ENCODE measurements around the gene ACTA1. TPM values are rescaled to one million over a fixed set of nuclear protein-coding genes. Genes with fewer than 3 reads are reported as not detected.

ACTA1 gene
- total and polyA plus RNA-seq, 10 of the 15 experiments (the other 5 are each of a cell fraction or from before 2014, with no cell fraction given) = 0.05 to 0.35 (median 0.12) TPM; not detected in 7

DNA sequence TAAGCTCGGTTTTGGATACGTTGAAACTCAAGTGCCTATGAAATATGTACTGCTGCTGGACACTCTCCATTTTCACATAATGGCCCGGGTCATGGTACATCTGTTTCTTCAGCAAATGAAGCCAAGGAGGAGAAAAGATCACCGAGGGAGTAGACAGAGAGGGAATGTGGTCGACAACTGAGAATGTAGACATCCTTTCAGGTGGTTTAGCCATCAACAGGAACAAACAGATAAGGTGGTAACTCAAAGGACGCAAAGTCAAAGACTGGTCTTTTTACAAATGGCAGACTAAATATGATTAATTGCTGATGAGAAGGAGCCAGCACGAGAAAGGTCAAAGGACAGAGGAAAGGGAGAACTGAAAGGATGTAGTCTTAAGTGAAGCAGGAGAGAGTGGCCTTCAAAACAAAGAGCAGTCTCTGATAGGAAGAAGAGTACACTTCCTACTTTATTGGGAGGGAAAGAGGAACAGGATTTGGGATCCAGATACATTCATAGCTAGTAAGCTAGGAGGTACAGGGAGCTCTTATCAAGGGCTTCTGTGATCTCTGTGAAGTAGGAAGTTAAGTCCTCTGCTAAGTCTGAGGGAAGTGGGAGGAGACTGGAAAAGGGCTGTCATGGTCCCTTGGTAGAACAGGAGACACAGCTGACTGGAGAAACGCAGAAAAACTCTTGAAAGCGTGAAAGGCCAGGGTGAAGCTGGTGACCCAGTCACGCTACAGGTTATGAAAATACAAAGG is 45.9 kb upstream of the ACTA1 start:
- Histone ChIP-seq H3K36me3 (ENCODE audit: control insufficient read depth in 2 of 2, insufficient read depth in 2 of 2, low read length in 1 of 2) (peaks cover 6 to 8% of the 10 kb centered on the region in 2 experiments), H3K9me3 (replicated peaks; ENCODE audit: control insufficient read depth, insufficient read depth, low read length) (no peaks in the 10 kb centered on the region), H4K20me1 (ENCODE audit: control insufficient read depth, insufficient read depth) (no peaks in the 10 kb centered on the region), H2AFZ (ENCODE audit: control insufficient read depth, low read depth, low read length) (peak overlapping the region; percentile 3), H3K27me3 (replicated peaks in 1 of 2; ENCODE audit: control insufficient read depth in 2 of 2, insufficient read depth in 2 of 2, low read length in 1 of 2) (no peaks in the 10 kb centered on the region), H3K79me2 (ENCODE audit: control insufficient read depth, insufficient read depth, low read length) (no peaks in the 10 kb centered on the region; the same call in 1 of the 2 replicates), H3K27ac (ENCODE audit: control insufficient read depth, insufficient read depth) (peak overlapping the region; percentile 65), H3K4me2 (ENCODE audit: control insufficient read depth, insufficient read depth) (peak overlapping the region; percentile 46), H3K4me3 (no peak overlapping the region; the same call in 1 of the 2 replicates), H3K9ac (ENCODE audit: control insufficient read depth, insufficient read depth, low read length) (peak overlapping the region; percentile 45; the same call in 1 of the 2 replicates), H3K4me1 (ENCODE audit: control insufficient read depth, insufficient read depth, low read length) (peaks cover 31% of the 10 kb centered on the region)
- POLR2A ChIA-PET = interaction anchor here (0.6 to 2.1 kb wide), 7 partner anchors 29 to 953 kb away, joined by 3 to 7 read pairs (median 4); partner anchors contain the start of genes ABCB10 and CCSAP
- SMC1A ChIA-PET (ENCODE audit: uncharacterized antibody, unreplicated experiment) = interaction anchor here (0.7 to 5.4 kb wide), 14 partner anchors 12 to 243 kb away, joined by 3 to 121 read pairs (median 4); partner anchors contain the start of gene NUP133
- ATAC-seq (peak; percentile 82), DNase-seq (ENCODE audit: low read depth, low spot score) (peak; percentile 58), FAIRE-seq (peak; percentile 56)
- 23% methylated on average over 10 of the region's 10 CpGs for WGBS (ENCODE audit: insufficient coverage, insufficient replicate concordance, low lambda C conversion rate, missing lambda C conversion rate)
- CTCF ChIA-PET = interaction anchor here (0.6 to 7.0 kb wide), 12 partner anchors 10 to 222 kb away, joined by 3 to 214 read pairs (median 6); partner anchors contain the start of gene NUP133
- BruUV-seq (replicated peaks) = TSS peak; percentile 32
- intact Hi-C loops (cut with micrococcal nuclease; ENCODE audit: unreplicated experiment) (loop anchor here (2.0 kb wide), 2 partner anchors 39 to 137 kb away; partner anchors contain the start of gene CCSAP), in situ Hi-C loops (cut with MboI) (loop anchor here (5.0 kb wide), 1 partner anchor 223 kb away; no protein-coding TSS in a partner anchor)
- RAD21 ChIA-PET (ENCODE audit: unreplicated experiment) = interaction anchor here (0.6 to 6.5 kb wide), 8 partner anchors 14 to 225 kb away, joined by 3 to 77 read pairs (median 3); partner anchors contain the start of gene ABCB10
- TF ChIP-seq, protein P1, sequence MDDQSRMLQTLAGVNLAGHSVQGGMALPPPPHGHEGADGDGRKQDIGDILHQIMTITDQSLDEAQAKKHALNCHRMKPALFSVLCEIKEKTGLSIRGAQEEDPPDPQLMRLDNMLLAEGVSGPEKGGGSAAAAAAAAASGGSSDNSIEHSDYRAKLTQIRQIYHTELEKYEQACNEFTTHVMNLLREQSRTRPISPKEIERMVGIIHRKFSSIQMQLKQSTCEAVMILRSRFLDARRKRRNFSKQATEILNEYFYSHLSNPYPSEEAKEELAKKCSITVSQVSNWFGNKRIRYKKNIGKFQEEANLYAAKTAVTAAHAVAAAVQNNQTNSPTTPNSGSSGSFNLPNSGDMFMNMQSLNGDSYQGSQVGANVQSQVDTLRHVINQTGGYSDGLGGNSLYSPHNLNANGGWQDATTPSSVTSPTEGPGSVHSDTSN (IDR thresholded peaks at IDR 0.05; ENCODE audit: insufficient replicate concordance, low read depth, low read length) = peak; percentile 72
- TF ChIP-seq, protein P2, sequence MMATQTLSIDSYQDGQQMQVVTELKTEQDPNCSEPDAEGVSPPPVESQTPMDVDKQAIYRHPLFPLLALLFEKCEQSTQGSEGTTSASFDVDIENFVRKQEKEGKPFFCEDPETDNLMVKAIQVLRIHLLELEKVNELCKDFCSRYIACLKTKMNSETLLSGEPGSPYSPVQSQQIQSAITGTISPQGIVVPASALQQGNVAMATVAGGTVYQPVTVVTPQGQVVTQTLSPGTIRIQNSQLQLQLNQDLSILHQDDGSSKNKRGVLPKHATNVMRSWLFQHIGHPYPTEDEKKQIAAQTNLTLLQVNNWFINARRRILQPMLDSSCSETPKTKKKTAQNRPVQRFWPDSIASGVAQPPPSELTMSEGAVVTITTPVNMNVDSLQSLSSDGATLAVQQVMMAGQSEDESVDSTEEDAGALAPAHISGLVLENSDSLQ (IDR thresholded peaks at IDR 0.05) = peak; percentile 75
- TF ChIP-seq IKZF2 (IDR thresholded peaks at IDR 0.05) (peak; percentile 69 to 70), JUNB (IDR thresholded peaks at IDR 0.05) (0 out of 2 replicates have a peak, but pooled peaks have one; percentile 26), ATF7 (IDR thresholded peaks at IDR 0.05; ENCODE audit: low read depth) (0 out of 2 replicates have a peak, but pooled peaks have one; percentile 16), NR2C1 (IDR thresholded peaks at IDR 0.05) (peak; percentile 72), ZNF622 (IDR thresholded peaks at IDR 0.05) (no peak), RAD21 (IDR thresholded peaks at IDR 0.05; ENCODE audit: insufficient read depth, low read depth, low read length) (no peak), TAF1 (IDR thresholded peaks at IDR 0.05; ENCODE audit: borderline replicate concordance, low read depth, low read length) (peak; percentile 17; the same call in 1 of the 2 replicates), CREM (IDR thresholded peaks at IDR 0.05; ENCODE audit: low read depth) (peak; percentile 37; the same call in 1 of the 2 replicates), TCF12 (IDR thresholded peaks at IDR 0.05; ENCODE audit: low read depth, low read length) (0 out of 2 replicates have a peak, but pooled peaks have one; percentile 30), IKZF1 (conservative IDR thresholded peaks at IDR 0.05) (peak; percentile 65), CBFB (IDR thresholded peaks at IDR 0.05; ENCODE audit: low read depth) (no peak), PAX5 (IDR thresholded peaks at IDR 0.05; ENCODE audit: borderline replicate concordance, low read depth, low read length) (peak; percentile 83), MTA2 (IDR thresholded peaks at IDR 0.05; ENCODE audit: low read depth) (0 out of 2 replicates have a peak, but pooled peaks have one; percentile 36), SPI1 (IDR thresholded peaks at IDR 0.05; ENCODE audit: borderline replicate concordance, insufficient read depth, low read depth, low read length) (peak; percentile 59; the same call in 1 of the 2 replicates)
- TF ChIP-seq, protein P3, sequence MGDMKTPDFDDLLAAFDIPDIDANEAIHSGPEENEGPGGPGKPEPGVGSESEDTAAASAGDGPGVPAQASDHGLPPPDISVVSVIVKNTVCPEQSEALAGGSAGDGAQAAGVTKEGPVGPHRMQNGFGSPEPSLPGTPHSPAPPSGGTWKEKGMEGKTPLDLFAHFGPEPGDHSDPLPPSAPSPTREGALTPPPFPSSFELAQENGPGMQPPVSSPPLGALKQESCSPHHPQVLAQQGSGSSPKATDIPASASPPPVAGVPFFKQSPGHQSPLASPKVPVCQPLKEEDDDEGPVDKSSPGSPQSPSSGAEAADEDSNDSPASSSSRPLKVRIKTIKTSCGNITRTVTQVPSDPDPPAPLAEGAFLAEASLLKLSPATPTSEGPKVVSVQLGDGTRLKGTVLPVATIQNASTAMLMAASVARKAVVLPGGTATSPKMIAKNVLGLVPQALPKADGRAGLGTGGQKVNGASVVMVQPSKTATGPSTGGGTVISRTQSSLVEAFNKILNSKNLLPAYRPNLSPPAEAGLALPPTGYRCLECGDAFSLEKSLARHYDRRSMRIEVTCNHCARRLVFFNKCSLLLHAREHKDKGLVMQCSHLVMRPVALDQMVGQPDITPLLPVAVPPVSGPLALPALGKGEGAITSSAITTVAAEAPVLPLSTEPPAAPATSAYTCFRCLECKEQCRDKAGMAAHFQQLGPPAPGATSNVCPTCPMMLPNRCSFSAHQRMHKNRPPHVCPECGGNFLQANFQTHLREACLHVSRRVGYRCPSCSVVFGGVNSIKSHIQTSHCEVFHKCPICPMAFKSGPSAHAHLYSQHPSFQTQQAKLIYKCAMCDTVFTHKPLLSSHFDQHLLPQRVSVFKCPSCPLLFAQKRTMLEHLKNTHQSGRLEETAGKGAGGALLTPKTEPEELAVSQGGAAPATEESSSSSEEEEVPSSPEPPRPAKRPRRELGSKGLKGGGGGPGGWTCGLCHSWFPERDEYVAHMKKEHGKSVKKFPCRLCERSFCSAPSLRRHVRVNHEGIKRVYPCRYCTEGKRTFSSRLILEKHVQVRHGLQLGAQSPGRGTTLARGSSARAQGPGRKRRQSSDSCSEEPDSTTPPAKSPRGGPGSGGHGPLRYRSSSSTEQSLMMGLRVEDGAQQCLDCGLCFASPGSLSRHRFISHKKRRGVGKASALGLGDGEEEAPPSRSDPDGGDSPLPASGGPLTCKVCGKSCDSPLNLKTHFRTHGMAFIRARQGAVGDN (IDR thresholded peaks at IDR 0.05) = peak; percentile 14; the same call in 1 of the 2 replicates

All from GM12878 (cell line).